NCI-H1694 treated with DMSO at 0.1 percent for 48 hours (cell line): ENCODE data around the gene BUB1.
"Not testable (repeated sequence)": the region's sequence is repeated elsewhere in the genome, so short reads cannot be mapped to it uniquely, and the experiment has no call there.

ENCODE experiments used
- DNase-seq: peaks from one replicate; lab custom pipeline; 2025; lab: John Stamatoyannopoulos, UW

Gene BUB1

DNA sequence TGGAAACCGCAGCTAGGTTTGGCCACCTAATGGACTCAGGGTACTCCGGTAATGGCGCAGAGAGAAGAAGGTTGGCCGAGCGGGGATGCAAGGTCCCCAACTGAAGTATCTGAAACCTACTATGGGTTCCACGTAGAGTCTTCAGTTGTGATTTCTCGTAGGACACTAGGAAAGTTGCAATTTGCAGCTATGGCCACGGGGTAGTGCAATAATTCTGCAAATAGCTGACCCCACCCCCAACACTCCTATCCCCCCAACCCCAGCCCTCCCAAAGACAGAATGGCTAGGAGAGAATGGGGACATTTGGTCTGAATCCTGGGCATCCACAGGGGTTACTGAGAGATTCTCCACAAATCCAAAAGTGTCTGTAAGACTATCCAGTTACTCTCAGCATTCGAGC, 75.7 kb downstream of the BUB1 start:
- not testable (repeated sequence) for DNase-seq

DNA sequence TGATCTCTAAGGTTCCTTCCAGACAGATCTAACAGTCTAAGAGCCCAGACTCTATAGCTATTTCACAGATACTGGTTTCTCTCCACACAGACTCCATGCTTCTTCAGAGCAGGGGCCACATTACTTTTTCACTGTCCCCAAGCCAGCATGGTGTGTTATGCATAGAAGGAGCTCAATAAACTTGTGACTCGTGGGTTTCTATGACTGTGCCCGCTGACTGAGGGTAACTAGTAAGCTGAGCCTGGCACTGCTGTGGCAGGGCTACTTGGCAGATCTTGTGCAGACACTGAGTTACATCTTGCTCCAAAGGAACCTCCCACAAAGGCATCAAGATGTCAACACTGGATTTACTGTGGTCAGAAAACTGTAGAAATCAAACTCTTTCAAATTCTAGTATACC, 85.9 kb downstream of the BUB1 start:
- not testable (repeated sequence) for DNase-seq

GRCh38 chr2:110589677-110590330, 88.1 kb downstream of the BUB1 start:
- DNase-seq: not testable (repeated sequence)

DNA sequence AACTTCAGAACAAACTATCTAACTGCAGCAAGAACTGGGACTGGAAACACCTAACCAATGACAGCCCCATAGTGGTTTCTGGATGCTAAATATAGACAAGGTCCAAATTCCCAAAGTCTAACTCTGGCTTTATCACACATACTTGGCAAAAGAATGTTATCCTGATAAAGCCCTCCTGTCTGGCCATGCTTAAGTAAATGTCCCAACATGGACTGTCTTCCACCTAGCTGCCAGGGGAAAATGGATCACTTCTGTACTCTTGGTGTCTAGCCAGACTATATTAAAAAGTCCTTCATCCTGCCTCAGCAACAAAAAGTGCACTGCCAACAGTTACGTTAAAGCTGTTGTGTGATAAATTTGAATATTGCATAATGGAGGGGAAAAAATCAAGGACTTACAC, 89.3 kb downstream of the BUB1 start:
- not testable (repeated sequence) for DNase-seq
